ENCODE measurements around the gene SPTBN1. TPM values are rescaled to one million over a fixed set of nuclear protein-coding genes. Genes with fewer than 3 reads are reported as not detected.

The SPTBN1 gene
- total and polyA plus RNA-seq, 2 of the 13 experiments (the other 11 are each of a cell fraction or from before 2014, with no cell fraction given), result 123 to 299 TPM

DNA sequence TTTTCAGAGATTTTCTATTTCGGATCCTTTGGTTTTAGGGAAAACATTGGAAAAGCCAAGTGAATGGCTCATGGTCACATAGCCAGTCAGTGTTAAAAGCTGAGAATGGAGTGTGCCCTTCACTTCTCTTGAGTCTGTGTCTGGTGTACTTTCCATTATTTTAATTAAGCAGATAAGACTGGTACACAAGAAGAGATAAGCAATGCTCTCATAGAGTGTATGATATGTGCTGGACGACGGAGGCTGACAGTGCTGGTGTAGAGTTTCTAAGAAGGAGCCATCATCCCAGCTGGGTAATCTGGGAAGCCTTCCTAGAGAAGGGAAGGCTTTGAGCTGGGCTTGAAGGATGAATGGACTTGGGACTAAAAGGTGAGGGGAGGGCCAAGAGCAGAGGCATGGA, 93.3 kb downstream of the SPTBN1 start:
- TF ChIP-seq ZNF607 (CRISPR knock-in tag; IDR thresholded peaks at IDR 0.05; ENCODE audit: borderline replicate concordance) (no peak), MTA3 (CRISPR knock-in tag; IDR thresholded peaks at IDR 0.05) (no peak), ZNF350 (CRISPR knock-in tag; IDR thresholded peaks at IDR 0.05; ENCODE audit: borderline replicate concordance, low read depth) (no peak), LCORL (IDR thresholded peaks at IDR 0.05) (no peak), LCORL (CRISPR knock-in tag; IDR thresholded peaks at IDR 0.05) (no peak), HES4 (CRISPR knock-in tag; IDR thresholded peaks at IDR 0.05; ENCODE audit: borderline replicate concordance) (no peak), POLR2AphosphoS2 (IDR thresholded peaks at IDR 0.05; ENCODE audit: low read depth, low read length) (no peak), TRIM24 (CRISPR knock-in tag; IDR thresholded peaks at IDR 0.05) (no peak), NFE2L1 (CRISPR knock-in tag; IDR thresholded peaks at IDR 0.05; ENCODE audit: borderline replicate concordance) (no peak), ZNF18 (CRISPR knock-in tag; IDR thresholded peaks at IDR 0.05; ENCODE audit: insufficient replicate concordance) (no peak), ZNF83 (CRISPR knock-in tag; IDR thresholded peaks at IDR 0.05; ENCODE audit: borderline replicate concordance) (no peak), FOSL1 (CRISPR knock-in tag; IDR thresholded peaks at IDR 0.05; ENCODE audit: borderline replicate concordance) (no peak)
- TF ChIP-seq, protein P1, sequence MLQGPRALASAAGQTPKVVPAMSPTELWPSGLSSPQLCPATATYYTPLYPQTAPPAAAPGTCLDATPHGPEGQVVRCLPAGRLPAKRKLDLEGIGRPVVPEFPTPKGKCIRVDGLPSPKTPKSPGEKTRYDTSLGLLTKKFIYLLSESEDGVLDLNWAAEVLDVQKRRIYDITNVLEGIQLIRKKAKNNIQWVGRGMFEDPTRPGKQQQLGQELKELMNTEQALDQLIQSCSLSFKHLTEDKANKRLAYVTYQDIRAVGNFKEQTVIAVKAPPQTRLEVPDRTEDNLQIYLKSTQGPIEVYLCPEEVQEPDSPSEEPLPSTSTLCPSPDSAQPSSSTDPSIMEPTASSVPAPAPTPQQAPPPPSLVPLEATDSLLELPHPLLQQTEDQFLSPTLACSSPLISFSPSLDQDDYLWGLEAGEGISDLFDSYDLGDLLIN (CRISPR knock-in tag; IDR thresholded peaks at IDR 0.05; ENCODE audit: borderline replicate concordance), result no peak
- TF ChIP-seq, protein P2, sequence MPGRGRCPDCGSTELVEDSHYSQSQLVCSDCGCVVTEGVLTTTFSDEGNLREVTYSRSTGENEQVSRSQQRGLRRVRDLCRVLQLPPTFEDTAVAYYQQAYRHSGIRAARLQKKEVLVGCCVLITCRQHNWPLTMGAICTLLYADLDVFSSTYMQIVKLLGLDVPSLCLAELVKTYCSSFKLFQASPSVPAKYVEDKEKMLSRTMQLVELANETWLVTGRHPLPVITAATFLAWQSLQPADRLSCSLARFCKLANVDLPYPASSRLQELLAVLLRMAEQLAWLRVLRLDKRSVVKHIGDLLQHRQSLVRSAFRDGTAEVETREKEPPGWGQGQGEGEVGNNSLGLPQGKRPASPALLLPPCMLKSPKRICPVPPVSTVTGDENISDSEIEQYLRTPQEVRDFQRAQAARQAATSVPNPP (CRISPR knock-in tag; IDR thresholded peaks at IDR 0.05), result no peak
- TF ChIP-seq, protein P3, sequence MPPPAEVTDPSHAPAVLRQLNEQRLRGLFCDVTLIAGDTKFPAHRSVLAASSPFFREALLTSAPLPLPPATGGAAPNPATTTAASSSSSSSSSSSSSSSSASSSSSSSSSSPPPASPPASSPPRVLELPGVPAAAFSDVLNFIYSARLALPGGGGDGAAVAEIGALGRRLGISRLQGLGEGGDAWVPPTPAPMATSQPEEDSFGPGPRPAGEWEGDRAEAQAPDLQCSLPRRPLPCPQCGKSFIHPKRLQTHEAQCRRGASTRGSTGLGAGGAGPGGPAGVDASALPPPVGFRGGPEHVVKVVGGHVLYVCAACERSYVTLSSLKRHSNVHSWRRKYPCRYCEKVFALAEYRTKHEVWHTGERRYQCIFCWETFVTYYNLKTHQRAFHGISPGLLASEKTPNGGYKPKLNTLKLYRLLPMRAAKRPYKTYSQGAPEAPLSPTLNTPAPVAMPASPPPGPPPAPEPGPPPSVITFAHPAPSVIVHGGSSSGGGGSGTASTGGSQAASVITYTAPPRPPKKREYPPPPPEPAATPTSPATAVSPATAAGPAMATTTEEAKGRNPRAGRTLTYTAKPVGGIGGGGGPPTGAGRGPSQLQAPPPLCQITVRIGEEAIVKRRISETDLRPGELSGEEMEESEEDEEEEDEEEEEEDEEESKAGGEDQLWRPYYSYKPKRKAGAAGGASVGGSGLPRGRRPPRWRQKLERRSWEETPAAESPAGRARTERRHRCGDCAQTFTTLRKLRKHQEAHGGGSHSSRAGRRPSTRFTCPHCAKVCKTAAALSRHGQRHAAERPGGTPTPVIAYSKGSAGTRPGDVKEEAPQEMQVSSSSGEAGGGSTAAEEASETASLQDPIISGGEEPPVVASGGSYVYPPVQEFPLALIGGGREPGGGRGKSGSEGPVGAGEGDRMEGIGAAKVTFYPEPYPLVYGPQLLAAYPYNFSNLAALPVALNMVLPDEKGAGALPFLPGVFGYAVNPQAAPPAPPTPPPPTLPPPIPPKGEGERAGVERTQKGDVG (CRISPR knock-in tag; IDR thresholded peaks at IDR 0.05; ENCODE audit: borderline replicate concordance), result no peak
- H3K36me3 ChIP-seq (replicated peaks in 1 of 2; ENCODE audit: control insufficient read depth in 1 of 2, insufficient read depth in 2 of 2, low read length in 2 of 2), result peaks cover 0 to 3% of the 10 kb centered on the region in 2 experiments; a peak in 2 of 5 replicates
- H3K79me2 ChIP-seq (ENCODE audit: insufficient read depth, low read length), result peaks cover 75% of the 10 kb centered on the region
- ATAC-seq (no peak), DNase-seq (ENCODE audit: low spot score) (no peak), FAIRE-seq (no peak)
- H3K4me2 ChIP-seq (ENCODE audit: low read depth, low read length), result no peak overlapping the region
- H2AFZ ChIP-seq (ENCODE audit: low read length), result no peak overlapping the region
- no peak overlapping the region for H3K27ac ChIP-seq (ENCODE audit: extremely low read length, insufficient read depth, low read length)
- no TSS peak for BruUV-seq (replicated peaks)
- ChIA-PET POLR2A (interaction anchor here (1.2 to 4.5 kb wide), 3 partner anchors 9 to 17 kb away, joined by 4 to 23 read pairs (median 4); no protein-coding TSS in a partner anchor), CTCF (ENCODE audit: low intra/inter-chr PET ratio, low total read pairs) (no interaction called here)
- H3K9ac ChIP-seq (ENCODE audit: insufficient read depth, low read depth, low read length), result no peak overlapping the region
- H3K27me3 ChIP-seq (ENCODE audit: control insufficient read depth in 1 of 2, insufficient read depth in 2 of 2, low read length in 2 of 2), result no peaks in the 10 kb centered on the region
- H3K4me1 ChIP-seq (ENCODE audit: insufficient read depth, low read length), result peaks cover 87% of the 10 kb centered on the region
- H4K20me1 ChIP-seq (ENCODE audit: insufficient read depth, low read length), result no peaks in the 10 kb centered on the region
- H3K4me3 ChIP-seq (replicated peaks in 1 of 3; ENCODE audit: insufficient read depth in 1 of 3, low read depth in 2 of 3, low read length in 3 of 3), result no peak overlapping the region
- WGBS (ENCODE audit: low lambda C conversion rate), result 98% methylated on average over 3 of the region's 3 CpGs
- in situ Hi-C loops (cut with HindIII; ENCODE audit: extremely low pct_ligation_motif_present, low pct_unique_long_range_greater_than_20kb) (no loop called here), intact Hi-C loops (cut with micrococcal nuclease; ENCODE audit: unreplicated experiment) (no loop called here)
- no peaks in the 10 kb centered on the region for H3K9me3 ChIP-seq (ENCODE audit: low read length)
